Measurements from ENCODE around the gene POC1A.
A peak's percentile ranks its signal among the peaks of the same experiment; 100 is the strongest.

The POC1A gene

GRCh38 chr3:52124766-52125165 is 29.5 kb downstream of the POC1A start:
- no peak overlapping the region for H3K4me3 ChIP-seq (ENCODE audit: low read depth in 1 of 2, low read length in 2 of 2)

GRCh38 chr3:52124126-52124525 is 30.1 kb downstream of the POC1A start:
- Histone ChIP-seq H3K27me3 (ENCODE audit: low read depth, low read length) (no peaks in the 10 kb centered on the region), H3K4me3 (ENCODE audit: low read depth in 1 of 2, low read length in 2 of 2) (no peak overlapping the region), H3K27ac (ENCODE audit: low read length) (no peak overlapping the region), H3K4me1 (ENCODE audit: control insufficient read depth in 1 of 2, insufficient read depth in 2 of 2, low read length in 2 of 2) (peaks cover 7 to 18% of the 10 kb centered on the region in 2 donors), H3K9me3 (ENCODE audit: control insufficient read depth in 1 of 2, low read length in 2 of 2) (no peaks in the 10 kb centered on the region), H3K36me3 (ENCODE audit: control insufficient read depth in 1 of 2, insufficient read depth in 2 of 2, low read length in 2 of 2) (no peaks in the 10 kb centered on the region)

More at GRCh38 chr3:52124766-52125165, 29.5 kb downstream of the POC1A start:
- no peaks in the 10 kb centered on the region for H3K9me3 ChIP-seq (ENCODE audit: control insufficient read depth in 1 of 2, low read length in 2 of 2)
- no peaks in the 10 kb centered on the region for H3K27me3 ChIP-seq (ENCODE audit: low read depth, low read length)
- H3K4me1 ChIP-seq (ENCODE audit: control insufficient read depth in 1 of 2, insufficient read depth in 2 of 2, low read length in 2 of 2): peaks cover 7 to 14% of the 10 kb centered on the region in 2 donors
- no peak overlapping the region for H3K27ac ChIP-seq (ENCODE audit: low read length)
- no peaks in the 10 kb centered on the region for H3K36me3 ChIP-seq (ENCODE audit: control insufficient read depth in 1 of 2, insufficient read depth in 2 of 2, low read length in 2 of 2)

GRCh38 chr3:52123106-52123725 is 31.0 kb downstream of the POC1A start:
- Histone ChIP-seq H3K4me3 (ENCODE audit: low read depth in 1 of 2, low read length in 2 of 2) (no peak overlapping the region), H3K27ac (ENCODE audit: low read length) (no peak overlapping the region), H3K36me3 (ENCODE audit: control insufficient read depth in 1 of 2, insufficient read depth in 2 of 2, low read length in 2 of 2) (no peaks in the 10 kb centered on the region), H3K9me3 (ENCODE audit: control insufficient read depth in 1 of 2, low read length in 2 of 2) (no peaks in the 10 kb centered on the region), H3K4me1 (ENCODE audit: control insufficient read depth in 1 of 2, insufficient read depth in 2 of 2, low read length in 2 of 2) (peaks cover 7 to 18% of the 10 kb centered on the region in 2 donors), H3K27me3 (ENCODE audit: low read depth, low read length) (no peaks in the 10 kb centered on the region)

GRCh38 chr3:52122491-52122890 is 31.7 kb downstream of the POC1A start:
- H3K27ac ChIP-seq (ENCODE audit: low read length): peak overlapping the region; percentile 7

GRCh38 chr3:52121813-52122212 is 32.4 kb downstream of the POC1A start:
- H3K27ac ChIP-seq (ENCODE audit: low read length): no peak overlapping the region

More at GRCh38 chr3:52122491-52122890, 31.7 kb downstream of the POC1A start:
- H3K4me1 ChIP-seq (ENCODE audit: control insufficient read depth in 1 of 2, insufficient read depth in 2 of 2, low read length in 2 of 2): peaks cover 7 to 22% of the 10 kb centered on the region in 2 donors
- no peaks in the 10 kb centered on the region for H3K27me3 ChIP-seq (ENCODE audit: low read depth, low read length)
- H3K4me3 ChIP-seq (ENCODE audit: low read depth in 1 of 2, low read length in 2 of 2): no peak overlapping the region
- H3K9me3 ChIP-seq (ENCODE audit: control insufficient read depth in 1 of 2, low read length in 2 of 2): no peaks in the 10 kb centered on the region
- no peaks in the 10 kb centered on the region for H3K36me3 ChIP-seq (ENCODE audit: control insufficient read depth in 1 of 2, insufficient read depth in 2 of 2, low read length in 2 of 2)

GRCh38 chr3:52121464-52121805 is 32.8 kb downstream of the POC1A start:
- no peaks in the 10 kb centered on the region for H3K9me3 ChIP-seq (ENCODE audit: control insufficient read depth in 1 of 2, low read length in 2 of 2)
- H3K4me1 ChIP-seq (ENCODE audit: control insufficient read depth in 1 of 2, insufficient read depth in 2 of 2, low read length in 2 of 2): peaks cover 7 to 22% of the 10 kb centered on the region in 2 donors
- peak overlapping the region; percentile 20 for H3K27ac ChIP-seq (ENCODE audit: low read length)
- H3K36me3 ChIP-seq (ENCODE audit: control insufficient read depth in 1 of 2, insufficient read depth in 2 of 2, low read length in 2 of 2): no peaks in the 10 kb centered on the region
- H3K27me3 ChIP-seq (ENCODE audit: low read depth, low read length): no peaks in the 10 kb centered on the region
- H3K4me3 ChIP-seq (ENCODE audit: low read depth in 1 of 2, low read length in 2 of 2): no peak overlapping the region

More at GRCh38 chr3:52121813-52122212, 32.4 kb downstream of the POC1A start:
- no peaks in the 10 kb centered on the region for H3K9me3 ChIP-seq (ENCODE audit: control insufficient read depth in 1 of 2, low read length in 2 of 2)
- H3K36me3 ChIP-seq (ENCODE audit: control insufficient read depth in 1 of 2, insufficient read depth in 2 of 2, low read length in 2 of 2): no peaks in the 10 kb centered on the region
- peaks cover 7 to 22% of the 10 kb centered on the region in 2 donors for H3K4me1 ChIP-seq (ENCODE audit: control insufficient read depth in 1 of 2, insufficient read depth in 2 of 2, low read length in 2 of 2)
- no peaks in the 10 kb centered on the region for H3K27me3 ChIP-seq (ENCODE audit: low read depth, low read length)
- no peak overlapping the region for H3K4me3 ChIP-seq (ENCODE audit: low read depth in 1 of 2, low read length in 2 of 2)

GRCh38 chr3:52120556-52121463 is 33.4 kb downstream of the POC1A start:
- Histone ChIP-seq H3K36me3 (ENCODE audit: control insufficient read depth in 1 of 2, insufficient read depth in 2 of 2, low read length in 2 of 2) (no peaks in the 10 kb centered on the region), H3K9me3 (ENCODE audit: control insufficient read depth in 1 of 2, low read length in 2 of 2) (no peaks in the 10 kb centered on the region), H3K4me3 (ENCODE audit: low read depth in 1 of 2, low read length in 2 of 2) (no peak overlapping the region), H3K27ac (ENCODE audit: low read length) (peak overlapping the region; percentile 20), H3K4me1 (ENCODE audit: control insufficient read depth in 1 of 2, insufficient read depth in 2 of 2, low read length in 2 of 2) (peaks cover 7 to 22% of the 10 kb centered on the region in 2 donors), H3K27me3 (ENCODE audit: low read depth, low read length) (no peaks in the 10 kb centered on the region)

DNA sequence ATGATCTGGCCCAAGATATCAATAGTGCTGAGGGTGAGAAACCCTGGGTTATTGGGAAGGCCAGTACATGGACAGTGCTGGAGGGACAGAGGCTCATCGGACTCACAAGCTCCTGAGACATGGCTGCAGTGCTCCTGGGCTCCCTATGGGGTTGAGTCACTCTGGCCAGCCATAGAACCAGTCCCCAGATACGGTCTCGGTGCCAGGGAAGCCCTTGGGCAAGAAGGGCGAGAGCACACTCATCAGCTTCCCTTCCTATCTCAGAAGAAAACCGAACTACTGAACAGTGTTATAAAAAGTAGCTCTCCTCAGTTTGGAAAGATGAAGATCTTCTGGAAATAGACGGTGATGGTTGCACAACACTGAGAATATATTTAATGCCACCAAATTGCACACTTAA is 34.4 kb downstream of the POC1A start:
- Histone ChIP-seq H3K9me3 (ENCODE audit: control insufficient read depth in 1 of 2, low read length in 2 of 2) (no peaks in the 10 kb centered on the region), H3K4me3 (ENCODE audit: low read depth in 1 of 2, low read length in 2 of 2) (no peak overlapping the region), H3K36me3 (ENCODE audit: control insufficient read depth in 1 of 2, insufficient read depth in 2 of 2, low read length in 2 of 2) (no peaks in the 10 kb centered on the region), H3K4me1 (ENCODE audit: control insufficient read depth in 1 of 2, insufficient read depth in 2 of 2, low read length in 2 of 2) (peaks cover 7 to 22% of the 10 kb centered on the region in 2 donors), H3K27me3 (ENCODE audit: low read depth, low read length) (no peaks in the 10 kb centered on the region), H3K27ac (ENCODE audit: low read length) (no peak overlapping the region)

GRCh38 chr3:52119099-52119498 is 35.1 kb downstream of the POC1A start:
- no peaks in the 10 kb centered on the region for H3K36me3 ChIP-seq (ENCODE audit: control insufficient read depth in 1 of 2, insufficient read depth in 2 of 2, low read length in 2 of 2)
- H3K27ac ChIP-seq (ENCODE audit: low read length): no peak overlapping the region
- peaks cover 7 to 22% of the 10 kb centered on the region in 2 donors for H3K4me1 ChIP-seq (ENCODE audit: control insufficient read depth in 1 of 2, insufficient read depth in 2 of 2, low read length in 2 of 2)
- no peak overlapping the region for H3K4me3 ChIP-seq (ENCODE audit: low read depth in 1 of 2, low read length in 2 of 2)
- no peaks in the 10 kb centered on the region for H3K9me3 ChIP-seq (ENCODE audit: control insufficient read depth in 1 of 2, low read length in 2 of 2)
- no peaks in the 10 kb centered on the region for H3K27me3 ChIP-seq (ENCODE audit: low read depth, low read length)

DNA sequence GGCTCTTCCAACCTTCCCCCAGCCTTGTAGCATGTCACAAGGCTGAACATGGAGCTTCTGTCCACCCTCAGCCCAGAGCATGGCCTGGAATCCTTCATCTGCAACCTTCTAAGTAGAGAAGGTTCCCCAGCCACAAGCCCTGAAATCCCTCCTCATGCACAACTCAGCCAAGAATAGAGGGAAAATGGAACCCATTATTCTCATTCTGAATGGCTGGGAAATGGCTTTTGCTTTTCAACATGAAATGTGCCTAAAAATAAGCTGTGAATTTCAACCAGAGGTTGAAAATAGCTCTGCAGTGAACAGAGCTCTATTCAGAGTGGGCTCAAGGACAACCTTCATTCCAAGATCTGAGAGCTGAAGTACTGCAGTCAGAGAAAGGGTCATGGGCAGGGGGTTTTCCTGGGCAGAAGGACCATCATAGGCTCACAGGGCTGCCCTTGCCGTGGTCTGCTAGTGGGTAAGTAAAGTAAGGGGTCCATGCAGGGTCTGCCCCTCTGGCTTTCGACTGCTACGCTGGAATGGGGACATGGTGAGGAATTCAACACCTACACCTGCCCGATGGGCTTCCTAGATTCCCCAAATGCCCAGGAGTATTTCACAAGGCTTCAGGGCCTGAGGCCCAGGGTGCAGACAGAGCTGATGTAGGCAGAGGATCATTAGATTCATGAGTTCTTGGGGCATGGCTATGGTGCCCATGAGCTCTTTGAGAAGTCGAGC is 35.9 kb downstream of the POC1A start:
- Histone ChIP-seq H3K9me3 (ENCODE audit: control insufficient read depth in 1 of 2, low read length in 2 of 2) (no peaks in the 10 kb centered on the region), H3K4me1 (ENCODE audit: control insufficient read depth in 1 of 2, insufficient read depth in 2 of 2, low read length in 2 of 2) (peaks cover 7 to 22% of the 10 kb centered on the region in 2 donors), H3K27ac (ENCODE audit: low read length) (no peak overlapping the region), H3K4me3 (ENCODE audit: low read depth in 1 of 2, low read length in 2 of 2) (no peak overlapping the region), H3K36me3 (ENCODE audit: control insufficient read depth in 1 of 2, insufficient read depth in 2 of 2, low read length in 2 of 2) (no peaks in the 10 kb centered on the region), H3K27me3 (ENCODE audit: low read depth, low read length) (no peaks in the 10 kb centered on the region)

- no peak overlapping the region for H3K27ac ChIP-seq (ENCODE audit: low read length)
- no peaks in the 10 kb centered on the region for H3K9me3 ChIP-seq (ENCODE audit: control insufficient read depth in 1 of 2, low read length in 2 of 2)
- H3K4me1 ChIP-seq (ENCODE audit: control insufficient read depth in 1 of 2, insufficient read depth in 2 of 2, low read length in 2 of 2): peaks cover 7 to 17% of the 10 kb centered on the region in 2 donors
- no peaks in the 10 kb centered on the region for H3K27me3 ChIP-seq (ENCODE audit: low read depth, low read length)
- no peak overlapping the region for H3K4me3 ChIP-seq (ENCODE audit: low read depth in 1 of 2, low read length in 2 of 2)
- H3K36me3 ChIP-seq (ENCODE audit: control insufficient read depth in 1 of 2, insufficient read depth in 2 of 2, low read length in 2 of 2): no peaks in the 10 kb centered on the region
Measured at GRCh38 chr3:52117537-52117936, 36.7 kb downstream of the POC1A start.
